ENCODE measurements around the gene ENTHD1.
"Not testable (repeated sequence)": the region's sequence is repeated elsewhere in the genome, so short reads cannot be mapped to it uniquely, and the experiment has no call there.

- TF ChIP-seq CTCF (IDR thresholded peaks at IDR 0.05 in 8 of 11, conservative IDR thresholded peaks at IDR 0.05 in 3 of 11); POLR2A (IDR thresholded peaks at IDR 0.05); POLR2AphosphoS5 (IDR thresholded peaks at IDR 0.05): not testable (repeated sequence)
These were observed 47.0 kb downstream of the ENTHD1 start for GRCh38 chr22:39846539-39846938.
